Nucleus accumbens (tissue), 56 donors: Measurements from ENCODE around the gene CALML5.

Source experiments
- DNase-seq, 56 donors: peaks; one replicate each; lab custom pipeline; 2025; lab: John Stamatoyannopoulos, UW

Gene CALML5

DNA sequence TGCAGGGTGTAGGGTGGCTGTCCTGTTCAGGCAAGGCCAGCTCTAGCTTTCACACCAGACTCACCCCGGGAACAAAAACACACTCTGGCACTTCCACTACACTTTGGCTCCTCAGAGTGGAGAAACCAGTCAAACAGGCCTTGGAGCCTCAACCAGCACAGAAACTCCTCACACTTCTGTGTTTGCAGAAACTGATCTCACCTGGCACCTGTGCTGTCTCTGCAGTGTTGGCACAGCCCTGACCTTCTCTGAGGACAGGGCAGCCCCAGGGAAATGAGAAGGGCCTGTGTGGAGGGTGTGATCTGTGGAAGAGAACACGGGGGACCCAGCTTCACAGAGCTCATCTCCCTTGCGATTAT, 4.1 kb upstream of the CALML5 start:
- no peak for DNase-seq

DNA sequence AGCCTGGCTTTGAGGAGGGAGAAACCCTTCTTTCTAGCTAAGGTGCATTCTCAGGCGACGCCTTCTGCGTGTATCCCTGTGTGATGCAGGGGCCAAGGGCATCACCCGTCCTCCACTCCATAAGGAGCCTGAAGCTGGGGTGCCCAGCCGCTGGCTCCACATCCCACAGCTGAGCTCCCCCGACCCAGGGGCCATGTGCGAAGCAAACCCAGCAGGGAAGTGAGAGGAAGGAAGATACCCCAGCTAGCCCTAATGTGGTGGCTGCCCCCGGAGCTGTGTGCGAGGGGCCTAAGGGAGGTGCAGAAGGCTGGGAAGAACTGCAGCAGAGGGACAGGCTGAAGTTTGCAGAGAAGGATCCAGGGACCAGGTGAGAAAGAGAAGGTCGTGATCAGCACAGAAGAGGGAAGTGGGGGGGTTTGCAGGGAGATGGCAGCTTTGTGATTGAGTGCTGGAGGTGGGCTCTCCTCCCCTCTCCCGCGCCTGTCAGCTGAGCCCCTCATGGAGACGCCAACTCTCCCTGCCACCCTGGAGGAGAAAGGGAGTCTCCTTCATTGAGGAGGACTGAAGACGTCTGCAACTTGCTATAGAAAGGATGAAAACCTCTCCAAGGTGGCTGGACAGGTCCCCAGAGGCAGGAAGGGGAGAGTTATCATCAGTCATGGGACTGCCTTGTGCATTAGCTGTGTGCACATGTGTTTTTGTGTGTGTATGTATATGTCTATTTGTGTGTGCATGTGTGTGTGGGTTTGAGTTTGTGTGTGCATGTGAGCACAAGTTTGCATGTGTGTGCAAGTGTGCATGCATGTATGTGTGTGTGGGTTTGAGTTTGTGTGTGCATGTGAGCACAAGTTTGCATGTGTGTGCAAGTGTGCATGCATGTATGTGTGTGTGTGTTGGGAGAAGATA, 3.5 kb upstream of the CALML5 start:
- no peak for DNase-seq

DNA sequence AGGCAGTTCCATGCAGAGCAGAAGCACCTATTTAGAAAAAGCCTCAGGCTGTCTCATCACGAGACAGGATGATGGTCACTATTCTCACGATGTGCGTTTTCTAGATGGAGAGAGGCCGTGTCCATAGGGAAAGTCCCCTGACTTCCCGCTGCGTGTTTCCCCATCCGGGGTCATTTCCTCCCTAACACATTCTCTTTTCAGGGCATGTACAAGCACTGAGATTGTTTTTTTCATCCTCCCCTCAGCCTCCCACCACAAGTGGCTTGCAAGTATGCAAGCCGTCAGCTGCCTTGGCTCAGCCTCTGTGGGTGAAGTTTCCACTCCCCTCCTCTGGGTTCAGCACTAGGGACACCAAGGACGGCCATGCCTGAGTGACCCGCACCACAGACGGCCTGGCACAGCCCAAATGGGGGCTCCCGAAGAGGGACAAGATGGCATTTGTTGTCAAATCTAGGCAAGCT, 2.7 kb upstream of the CALML5 start:
- no peak for DNase-seq

DNA sequence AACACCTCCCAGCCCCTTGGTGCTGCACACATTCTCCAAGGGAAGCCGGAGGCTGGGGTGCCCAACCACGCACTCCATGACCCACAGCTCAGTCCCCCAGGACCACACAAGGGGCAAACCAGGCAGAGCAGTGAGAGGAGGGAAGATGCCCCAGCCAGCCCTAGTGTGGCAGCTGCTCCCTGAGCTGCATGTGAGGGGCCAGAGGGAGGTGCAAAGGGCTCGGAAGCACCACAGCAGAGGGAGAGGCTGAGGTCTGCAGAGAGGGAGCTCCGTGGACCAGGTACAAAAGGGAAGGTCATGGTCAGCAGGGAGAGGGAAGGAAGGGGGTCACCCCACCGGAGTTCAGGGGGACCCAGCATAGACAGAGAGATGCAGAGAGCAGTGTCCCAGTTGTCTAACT, 1.5 kb upstream of the CALML5 start:
- no peak for DNase-seq

DNA sequence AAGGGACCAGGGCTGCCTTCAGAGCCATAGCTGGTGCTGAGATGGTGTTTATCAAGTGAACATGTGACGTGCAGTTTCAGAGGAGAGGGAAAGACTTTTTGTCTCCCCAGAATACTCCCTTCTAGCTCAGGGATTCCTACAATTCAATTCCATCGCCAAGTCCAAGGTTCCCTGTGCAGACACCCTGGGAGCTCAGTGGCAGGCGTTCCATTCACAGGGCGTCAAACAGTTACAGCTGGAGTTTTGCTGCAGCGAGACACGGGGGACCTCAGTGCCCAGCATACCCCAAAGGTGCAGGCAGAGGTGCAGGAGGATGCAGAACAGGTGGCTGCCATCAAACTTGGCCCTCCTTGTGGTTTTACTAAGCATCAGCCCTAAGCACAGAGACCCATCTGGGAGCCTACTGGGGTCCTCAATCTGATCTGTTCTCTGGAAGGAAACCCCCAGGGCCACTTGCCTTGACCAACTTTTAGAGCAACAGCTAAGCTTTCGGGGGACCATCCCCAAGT, 846 bp upstream of the CALML5 start:
- no peak for DNase-seq

DNA sequence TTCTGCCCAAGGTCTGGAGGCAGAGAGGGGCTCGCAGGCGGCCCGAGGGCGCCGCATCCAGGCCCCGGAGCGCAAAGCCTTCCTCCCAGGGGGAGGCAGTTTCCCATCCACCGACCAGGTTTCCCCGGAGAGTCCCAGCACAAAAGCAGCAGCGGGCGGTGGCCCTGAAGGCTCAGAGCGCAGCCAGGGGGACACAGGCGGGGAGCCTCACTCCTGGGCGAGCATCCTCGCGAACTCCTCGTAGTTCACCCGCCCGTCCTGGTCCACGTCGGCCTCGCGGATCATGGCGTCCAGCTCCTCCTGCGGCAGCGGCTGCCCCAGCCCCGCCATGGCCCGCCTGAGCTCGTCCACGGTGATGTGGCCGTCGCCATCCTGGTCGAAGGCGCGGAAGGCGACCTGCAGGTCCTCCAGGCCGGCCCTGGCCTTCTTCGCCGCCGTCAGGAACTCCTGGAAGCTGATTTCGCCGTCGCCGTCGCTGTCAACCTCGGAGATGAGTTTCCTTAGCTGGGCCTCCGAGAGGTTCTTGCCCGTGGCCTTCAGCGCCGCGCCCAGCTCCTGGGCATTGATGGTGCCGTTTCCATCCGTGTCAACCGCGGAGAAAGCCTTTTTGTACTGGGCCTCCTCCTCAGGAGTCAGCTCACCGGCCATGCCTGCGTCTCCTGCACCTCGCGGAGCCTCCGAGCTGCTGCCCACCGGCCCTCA, 428 bp downstream of the CALML5 start:
- no peak for DNase-seq

DNA sequence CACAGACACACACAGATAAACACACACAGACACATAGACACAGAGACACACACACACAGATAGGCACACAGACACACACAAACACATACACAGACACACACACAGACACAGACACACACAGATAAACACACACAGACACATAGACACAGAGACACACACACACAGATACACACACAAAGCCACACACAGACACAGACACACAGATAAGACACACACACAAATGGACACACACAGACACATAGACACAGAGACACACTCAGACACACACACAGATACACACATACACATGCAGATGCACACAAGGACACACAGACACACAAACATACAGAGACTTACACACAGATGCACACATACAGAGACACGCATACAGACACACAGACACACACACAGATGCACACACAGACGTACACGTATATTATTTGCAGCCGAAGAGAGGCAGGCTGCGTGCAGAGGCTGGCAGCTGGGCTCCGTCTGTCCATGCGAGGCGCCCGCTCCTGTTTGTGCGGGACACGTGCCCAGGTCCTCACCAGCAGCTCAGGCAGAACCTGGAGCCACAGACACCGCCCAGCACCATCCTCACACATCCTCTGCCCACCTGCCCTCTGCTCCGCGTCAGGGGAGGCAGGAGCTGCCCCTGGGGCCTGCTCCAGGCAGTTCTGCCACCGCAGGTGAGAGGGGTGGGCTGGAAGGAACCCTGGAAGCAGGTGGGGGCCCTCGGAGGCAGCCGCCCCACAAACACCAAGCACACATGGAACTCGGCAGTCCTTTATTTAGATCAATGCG, 1.2 kb downstream of the CALML5 start:
- no peak for DNase-seq

DNA sequence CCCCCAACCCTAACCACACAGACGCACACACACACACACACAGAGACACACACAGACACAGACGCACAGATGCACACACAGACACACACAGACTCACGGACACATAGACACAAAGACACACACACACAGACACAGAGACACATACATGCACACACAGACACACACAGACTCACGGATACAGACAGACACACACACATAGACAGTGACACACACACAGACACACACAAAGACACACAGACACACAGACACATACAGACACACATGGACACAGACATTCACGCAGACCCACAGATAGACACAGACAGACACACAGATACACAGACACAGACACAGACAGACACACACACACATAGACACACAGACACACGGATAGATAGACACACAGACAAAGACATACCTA, 2.1 kb downstream of the CALML5 start:
- DNase-seq, result no peak

DNA sequence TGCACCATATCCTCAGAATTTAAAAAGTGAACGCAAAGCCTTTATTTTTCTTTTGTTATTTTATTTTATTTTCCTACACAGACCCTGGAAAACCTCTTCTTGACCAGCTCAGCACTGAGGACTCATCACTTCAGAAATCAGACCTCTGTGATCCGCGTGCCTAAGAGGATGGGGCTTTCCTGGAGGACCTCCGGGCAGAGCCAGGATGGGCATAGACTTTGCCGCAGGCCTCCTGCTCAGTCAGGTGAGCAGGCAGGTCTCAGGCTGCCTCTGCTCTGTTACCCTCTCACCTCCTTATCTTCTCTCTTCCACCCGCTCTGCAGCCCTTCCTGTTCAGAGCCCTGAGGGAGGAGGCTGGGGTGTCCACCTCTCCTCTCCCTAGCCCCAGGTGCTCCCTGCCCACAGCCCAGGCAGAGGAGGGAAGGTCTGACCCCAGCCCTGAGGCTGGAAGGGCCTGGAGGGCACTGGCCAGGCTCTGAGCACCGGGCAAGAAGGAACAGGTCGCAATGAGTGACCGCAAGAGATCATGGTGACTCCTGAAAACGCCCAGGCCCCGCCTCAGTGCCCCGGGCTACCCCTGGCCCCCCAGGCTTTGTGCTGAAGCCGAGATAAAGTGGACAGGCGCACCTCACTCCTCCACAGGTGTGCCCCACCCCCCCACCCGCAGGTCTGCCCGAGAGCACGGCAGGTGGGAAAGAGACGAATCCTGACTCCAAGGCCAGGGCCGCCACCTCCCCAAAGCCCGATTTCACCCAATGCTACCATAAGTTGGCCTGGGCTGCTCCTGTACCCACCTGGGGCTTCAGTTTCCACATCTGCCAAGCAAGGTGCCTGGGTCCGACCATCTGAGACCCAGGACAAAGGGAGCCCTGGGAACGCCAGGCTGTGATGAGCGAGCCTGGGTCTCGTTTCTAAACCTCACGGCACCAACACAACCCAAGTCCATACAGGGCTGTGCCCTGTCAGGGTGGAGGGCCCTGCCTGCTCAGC, 2.8 kb downstream of the CALML5 start:
- DNase-seq, result no peak

DNA sequence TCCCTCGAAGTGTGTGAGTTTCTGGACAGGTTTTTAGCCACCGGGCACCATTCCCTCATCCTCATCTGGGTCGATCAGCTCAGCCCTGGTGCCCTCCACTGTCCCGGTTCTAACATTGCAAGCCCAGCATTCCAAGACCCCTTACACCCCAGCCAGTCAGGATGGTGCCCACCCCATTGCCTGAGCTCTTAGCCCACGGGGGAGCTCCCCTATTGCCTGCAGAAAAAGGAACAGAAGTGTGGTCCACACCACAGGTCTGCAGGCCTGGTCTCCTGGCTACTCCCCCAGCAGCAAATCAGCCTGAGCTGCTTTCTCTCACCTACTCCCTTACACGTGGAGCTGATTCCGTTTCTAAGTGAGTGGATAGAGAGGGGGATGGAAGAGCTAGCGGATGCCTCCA, 4.8 kb downstream of the CALML5 start:
- no peak for DNase-seq

DNA sequence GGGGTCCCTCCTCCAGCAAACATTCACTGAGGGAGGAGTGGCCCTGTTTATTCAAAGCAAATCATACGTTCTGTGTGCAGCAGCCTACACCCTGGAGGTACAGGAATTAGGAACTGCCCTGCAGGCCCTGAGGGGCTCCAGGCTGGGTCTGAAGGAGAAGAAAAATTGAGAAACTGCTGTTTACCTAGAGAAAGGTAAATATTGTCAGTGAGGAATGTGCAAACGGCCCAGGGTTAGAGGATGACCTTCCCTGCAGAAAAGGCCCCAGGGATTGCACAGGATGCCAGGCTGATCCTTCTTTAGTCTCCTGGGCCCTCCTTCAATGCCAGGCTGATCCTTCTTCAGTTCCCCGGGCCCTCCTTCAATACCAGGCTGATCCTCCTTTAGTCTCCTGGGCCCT, 5.7 kb downstream of the CALML5 start:
- no peak for DNase-seq

DNA sequence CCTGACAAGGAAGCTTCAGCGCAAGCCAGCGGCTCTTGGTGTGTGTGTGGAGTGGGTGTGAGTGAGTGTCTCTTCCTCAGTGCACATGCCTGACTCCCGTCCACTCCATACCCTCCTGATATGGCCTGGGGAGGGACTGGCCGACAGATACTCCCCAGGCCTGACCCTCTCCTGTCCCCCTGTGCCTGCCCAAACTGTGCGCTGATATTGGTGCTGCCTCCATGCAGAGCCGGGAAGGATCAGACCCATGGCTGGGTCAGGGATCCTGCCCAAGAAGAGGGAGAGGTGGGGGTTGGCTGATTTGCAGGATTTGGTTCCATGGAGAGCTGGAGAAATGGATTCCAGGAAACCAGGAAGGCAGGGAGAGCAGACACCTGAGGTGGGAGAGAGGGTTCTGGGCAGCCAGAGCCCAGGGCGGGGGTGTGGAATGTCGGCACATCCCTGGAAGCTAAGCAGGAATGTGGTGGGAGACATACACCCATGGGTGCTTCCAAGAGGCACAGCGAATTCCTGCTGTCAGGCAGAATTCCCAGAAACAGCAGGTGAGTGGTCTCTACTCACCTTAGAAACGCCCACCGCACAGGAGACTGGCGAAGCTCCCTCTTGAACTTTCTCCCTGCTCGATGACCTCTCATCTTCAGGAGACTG, 6.3 kb downstream of the CALML5 start:
- DNase-seq, result no peak

DNA sequence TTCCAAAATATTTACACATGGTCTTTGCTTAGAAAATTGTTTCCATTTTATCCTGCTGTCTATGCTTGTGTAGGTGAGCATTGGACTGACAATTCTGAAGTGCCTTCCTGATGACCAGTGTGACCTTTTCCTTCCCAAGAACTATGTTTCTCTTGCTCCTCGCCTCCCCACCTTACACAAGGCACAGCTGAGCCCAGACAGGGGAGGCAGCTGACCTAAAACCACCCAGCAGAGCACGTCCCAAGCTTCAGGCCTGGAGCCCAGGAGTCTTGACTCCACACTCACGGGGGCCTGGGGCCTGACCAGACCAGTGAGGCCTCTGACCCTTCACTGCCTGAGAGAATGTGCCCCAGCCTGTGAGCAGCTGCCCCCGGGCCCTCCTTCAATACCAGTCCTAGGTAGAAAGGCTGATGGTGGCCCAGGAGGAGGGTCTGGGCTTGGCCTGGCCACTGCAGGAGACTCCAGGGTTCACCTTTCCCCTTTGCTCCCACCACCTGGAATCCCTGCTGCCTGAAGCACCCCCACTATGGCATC, 7.0 kb downstream of the CALML5 start:
- DNase-seq, result no peak

DNA sequence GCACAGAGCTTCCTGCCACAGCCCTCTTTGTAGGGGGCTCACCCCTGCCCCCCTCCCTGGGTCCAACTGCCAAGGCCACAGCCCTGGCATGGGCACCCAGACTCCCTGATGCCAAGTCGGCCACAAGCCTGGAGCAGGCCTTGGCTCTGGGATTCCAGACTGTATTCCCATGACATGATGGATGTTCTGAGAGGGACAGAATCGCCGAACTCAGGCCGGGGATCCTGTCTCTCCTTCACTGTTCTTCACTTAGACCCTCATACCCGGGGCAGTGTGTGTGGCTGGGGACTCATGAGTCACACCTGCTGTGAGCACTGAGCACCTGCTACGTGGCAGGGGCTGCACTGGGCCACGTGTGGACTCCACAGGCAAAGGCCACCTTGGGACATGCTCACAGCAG, 7.9 kb downstream of the CALML5 start:
- no peak for DNase-seq

DNA sequence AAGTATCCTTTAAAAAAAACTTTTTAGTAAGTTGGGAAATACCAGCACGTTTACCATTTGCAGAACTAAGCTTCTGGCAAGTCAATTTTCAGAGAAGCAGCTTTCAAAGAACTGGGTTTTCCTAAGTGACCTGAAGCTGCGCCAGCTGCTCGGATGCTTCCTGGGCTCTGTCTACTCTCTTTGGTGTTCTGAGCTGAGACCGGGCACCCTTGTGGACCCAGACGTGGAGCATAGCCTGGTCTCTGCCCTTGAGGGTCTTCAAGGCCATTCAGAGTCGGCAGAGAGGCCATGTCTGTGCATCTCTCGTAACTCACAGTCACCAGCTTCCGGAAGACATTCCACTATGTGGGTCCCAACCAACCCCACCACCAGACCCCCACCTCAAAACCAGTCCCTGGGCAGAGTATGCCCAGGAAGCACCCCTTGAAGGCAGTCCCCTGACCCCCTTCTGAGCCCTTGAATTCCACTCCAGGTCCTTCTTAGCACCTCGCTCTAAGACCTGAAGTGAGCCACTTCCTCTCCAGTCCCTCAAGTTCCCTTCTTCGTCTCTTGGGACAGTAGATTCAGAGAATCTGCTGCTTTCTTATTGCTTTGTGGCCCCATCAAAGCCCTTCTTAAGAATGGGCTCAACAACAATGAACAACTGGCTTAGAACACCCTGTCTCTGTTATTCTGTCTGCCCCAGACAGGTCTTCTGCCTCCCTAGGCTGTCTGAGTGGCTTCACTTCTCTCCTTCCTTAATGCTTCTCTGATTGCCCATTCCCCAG, 8.5 kb downstream of the CALML5 start:
- DNase-seq, result no peak

DNA sequence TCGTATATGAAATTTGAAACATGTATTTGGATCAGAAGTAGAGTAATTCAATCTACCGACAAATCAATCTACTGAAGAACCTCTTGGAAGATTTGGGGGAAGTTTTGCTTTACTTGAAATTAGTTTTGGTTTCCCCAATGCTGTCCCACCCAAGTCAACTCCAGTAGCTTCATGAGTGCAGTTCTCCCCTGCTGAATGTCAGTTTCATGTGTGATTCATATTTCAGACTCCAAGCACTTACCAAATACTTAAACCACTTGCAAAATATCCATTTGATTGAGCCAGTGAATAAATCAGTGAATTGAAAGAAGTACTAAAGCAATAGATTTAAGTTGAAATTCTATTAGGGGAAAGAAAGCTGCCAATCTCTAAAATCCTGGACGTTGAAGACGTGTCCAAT, 9.3 kb downstream of the CALML5 start:
- no peak for DNase-seq

DNA sequence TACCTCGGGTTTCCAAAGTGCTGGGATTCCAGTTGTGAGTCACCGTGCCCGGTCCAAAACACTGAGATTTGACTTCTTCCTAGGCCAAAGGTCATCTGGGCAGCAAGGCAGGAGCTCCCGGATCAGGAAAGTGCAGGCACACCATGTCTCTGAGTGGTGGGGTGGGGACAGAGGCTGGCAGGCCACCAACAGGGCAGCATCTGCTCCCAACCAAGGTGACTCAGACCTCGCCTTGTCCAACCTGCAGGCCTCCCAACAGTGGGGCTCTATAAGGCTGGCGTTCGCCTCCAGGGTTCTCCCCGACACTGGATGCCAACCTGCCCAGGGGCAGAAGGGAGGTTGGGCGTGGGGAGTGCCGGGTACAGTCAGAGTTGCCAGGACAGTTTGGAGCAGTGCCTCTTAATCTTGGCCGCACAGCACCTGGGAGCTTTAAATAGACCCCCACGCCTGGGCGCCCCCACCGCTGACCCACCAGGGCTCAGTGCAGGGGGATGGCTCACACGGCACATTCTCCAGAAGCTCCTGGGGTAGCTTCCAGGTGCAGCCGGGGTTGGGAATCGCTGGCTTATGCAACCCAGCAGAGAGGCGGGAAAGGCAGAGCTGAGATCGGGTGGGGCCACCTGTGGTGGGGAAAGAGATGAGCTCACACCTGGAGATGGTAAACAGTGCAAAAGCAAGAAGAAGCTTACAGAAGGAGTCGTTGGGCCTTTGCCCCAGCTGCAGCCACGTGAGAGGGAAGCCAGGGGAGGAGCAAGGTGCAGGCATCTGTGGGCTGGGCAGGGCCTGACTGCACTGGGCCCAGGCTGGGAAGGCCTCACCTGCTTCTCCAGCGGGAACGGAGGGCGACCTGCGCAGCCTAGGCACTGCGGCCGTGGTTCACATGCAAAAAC, 10.9 kb downstream of the CALML5 start:
- DNase-seq, result no peak
